Measurements from ENCODE around the gene FOXI1.

Gene FOXI1

DNA sequence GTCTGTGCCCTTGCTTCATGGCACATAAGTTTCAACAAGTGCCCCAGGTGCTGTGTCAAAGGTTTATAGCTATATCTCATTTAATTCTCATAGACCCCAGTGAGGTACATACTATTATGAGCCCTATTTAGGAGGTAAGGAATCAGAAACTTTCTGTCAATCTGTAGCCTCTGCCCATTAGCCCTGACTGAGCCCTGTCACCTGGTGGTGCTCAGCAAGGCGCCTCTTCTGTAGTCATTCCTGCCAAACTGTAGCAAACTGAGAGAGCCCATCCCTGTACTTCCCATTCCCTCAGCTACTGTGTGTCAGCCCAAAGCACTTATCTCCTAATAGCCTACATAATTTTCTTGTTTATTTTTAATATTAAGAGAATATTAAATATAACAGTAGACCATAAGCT, 46.5 kb upstream of the FOXI1 start:
- Histone ChIP-seq H3K9ac (ENCODE audit: low read length) (no peak overlapping the region), H3K36me3 (ENCODE audit: insufficient read depth, low read length) (peaks cover 83% of the 10 kb centered on the region), H3K9me2 (ENCODE audit: low read depth, low read length) (no peaks in the 10 kb centered on the region), H4K20me1 (ENCODE audit: insufficient read depth, low read length) (no peaks in the 10 kb centered on the region), H3K9me3 (ENCODE audit: low read length) (peaks cover 2% of the 10 kb centered on the region; the same call in 1 of the 2 replicates), H3K27ac (ENCODE audit: low read depth, low read length, poor library complexity, severe bottlenecking) (no peak overlapping the region), H3K4me1 (ENCODE audit: insufficient read depth, low read length, severe bottlenecking) (no peaks in the 10 kb centered on the region), H3K4me3 (ENCODE audit: low read depth, low read length, poor library complexity, severe bottlenecking) (no peak overlapping the region), H3K27me3 (ENCODE audit: insufficient read depth, low read length) (no peaks in the 10 kb centered on the region), H3K4me2 (ENCODE audit: low read length) (no peak overlapping the region), H2AFZ (ENCODE audit: low read length) (no peak overlapping the region), H3F3A (ENCODE audit: insufficient read depth, low read length) (no peaks in the 10 kb centered on the region), H3K79me2 (ENCODE audit: insufficient read depth, low read length) (no peaks in the 10 kb centered on the region)
- TF ChIP-seq EZH2 (IDR thresholded peaks at IDR 0.05; ENCODE audit: borderline replicate concordance, low read length), result no peak
- TF ChIP-seq, protein P1, sequence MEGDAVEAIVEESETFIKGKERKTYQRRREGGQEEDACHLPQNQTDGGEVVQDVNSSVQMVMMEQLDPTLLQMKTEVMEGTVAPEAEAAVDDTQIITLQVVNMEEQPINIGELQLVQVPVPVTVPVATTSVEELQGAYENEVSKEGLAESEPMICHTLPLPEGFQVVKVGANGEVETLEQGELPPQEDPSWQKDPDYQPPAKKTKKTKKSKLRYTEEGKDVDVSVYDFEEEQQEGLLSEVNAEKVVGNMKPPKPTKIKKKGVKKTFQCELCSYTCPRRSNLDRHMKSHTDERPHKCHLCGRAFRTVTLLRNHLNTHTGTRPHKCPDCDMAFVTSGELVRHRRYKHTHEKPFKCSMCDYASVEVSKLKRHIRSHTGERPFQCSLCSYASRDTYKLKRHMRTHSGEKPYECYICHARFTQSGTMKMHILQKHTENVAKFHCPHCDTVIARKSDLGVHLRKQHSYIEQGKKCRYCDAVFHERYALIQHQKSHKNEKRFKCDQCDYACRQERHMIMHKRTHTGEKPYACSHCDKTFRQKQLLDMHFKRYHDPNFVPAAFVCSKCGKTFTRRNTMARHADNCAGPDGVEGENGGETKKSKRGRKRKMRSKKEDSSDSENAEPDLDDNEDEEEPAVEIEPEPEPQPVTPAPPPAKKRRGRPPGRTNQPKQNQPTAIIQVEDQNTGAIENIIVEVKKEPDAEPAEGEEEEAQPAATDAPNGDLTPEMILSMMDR (IDR thresholded peaks at IDR 0.05; ENCODE audit: low read length), result no peak

DNA sequence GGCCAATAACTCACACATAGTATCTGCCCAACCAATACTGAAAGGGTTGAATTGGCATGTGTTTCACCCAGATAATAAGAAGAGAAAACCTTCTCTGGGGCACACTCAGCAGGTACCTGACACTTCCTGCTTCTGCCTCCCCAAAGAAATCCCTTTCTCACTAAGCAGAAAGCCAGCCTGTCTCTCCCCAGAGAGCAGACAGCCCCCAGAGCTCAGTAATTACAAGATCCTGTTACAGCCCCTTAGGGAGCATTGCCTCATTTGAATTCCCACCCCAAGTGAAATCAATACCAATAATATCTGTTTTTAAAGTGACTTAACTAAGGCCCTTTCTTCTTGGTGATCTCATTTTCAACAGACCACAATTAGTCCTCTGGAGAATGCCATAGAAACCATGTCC, 38.5 kb upstream of the FOXI1 start:
- Histone ChIP-seq H4K20me1 (ENCODE audit: insufficient read depth, low read length) (no peaks in the 10 kb centered on the region), H3K79me2 (ENCODE audit: insufficient read depth, low read length) (no peaks in the 10 kb centered on the region), H3K9me2 (ENCODE audit: low read depth, low read length) (no peaks in the 10 kb centered on the region), H2AFZ (ENCODE audit: low read length) (no peak overlapping the region), H3K9me3 (ENCODE audit: low read length) (no peaks in the 10 kb centered on the region), H3K4me1 (ENCODE audit: insufficient read depth, low read length, severe bottlenecking) (no peaks in the 10 kb centered on the region), H3F3A (ENCODE audit: insufficient read depth, low read length) (no peaks in the 10 kb centered on the region), H3K27ac (ENCODE audit: low read depth, low read length, poor library complexity, severe bottlenecking) (no peak overlapping the region), H3K4me2 (ENCODE audit: low read length) (no peak overlapping the region), H3K4me3 (ENCODE audit: low read depth, low read length, poor library complexity, severe bottlenecking) (no peak overlapping the region), H3K27me3 (ENCODE audit: insufficient read depth, low read length) (no peaks in the 10 kb centered on the region), H3K36me3 (ENCODE audit: insufficient read depth, low read length) (peaks cover 63% of the 10 kb centered on the region), H3K9ac (ENCODE audit: low read length) (no peak overlapping the region)
- no peak for TF ChIP-seq EZH2 (IDR thresholded peaks at IDR 0.05; ENCODE audit: borderline replicate concordance, low read length)

DNA sequence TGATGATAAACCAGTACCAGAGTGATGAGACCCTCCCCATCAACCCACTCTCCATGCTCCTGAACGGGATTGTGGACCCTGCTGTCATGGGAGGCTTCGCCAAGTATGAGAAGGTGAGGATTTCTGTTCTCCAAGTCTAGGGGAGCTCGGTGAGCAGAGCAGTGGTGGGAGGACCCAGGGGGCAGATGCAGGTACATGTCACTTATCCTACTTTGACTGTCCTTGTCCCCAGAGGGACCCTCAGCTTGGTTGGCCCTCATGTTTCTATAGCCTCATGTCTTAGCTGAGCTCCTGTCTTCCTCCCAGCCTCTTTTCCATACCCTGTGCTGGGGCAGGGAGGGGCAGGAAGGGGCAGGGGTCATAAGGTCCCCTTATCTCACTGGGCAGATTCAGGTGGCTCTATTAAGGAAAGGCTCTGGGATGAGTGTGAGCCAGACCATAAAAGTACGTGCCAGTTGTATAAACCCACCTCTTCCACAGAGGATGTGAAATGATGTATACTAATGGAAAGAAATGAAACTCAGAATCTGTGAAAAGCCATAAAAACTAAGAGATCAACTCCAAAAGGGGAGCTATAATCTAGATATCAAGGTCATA, 38.0 kb upstream of the FOXI1 start:
- no peak overlapping the region for H3K9ac ChIP-seq (ENCODE audit: low read length)
- TF ChIP-seq EZH2 (IDR thresholded peaks at IDR 0.05; ENCODE audit: borderline replicate concordance, low read length), result no peak
- TF ChIP-seq, protein P1 (IDR thresholded peaks at IDR 0.05; ENCODE audit: low read length), result no peak
- no peaks in the 10 kb centered on the region for H4K20me1 ChIP-seq (ENCODE audit: insufficient read depth, low read length)
- H2AFZ ChIP-seq (ENCODE audit: low read length), result no peak overlapping the region
- H3K79me2 ChIP-seq (ENCODE audit: insufficient read depth, low read length), result no peaks in the 10 kb centered on the region
- H3K4me3 ChIP-seq (ENCODE audit: low read depth, low read length, poor library complexity, severe bottlenecking), result no peak overlapping the region
- no peak overlapping the region for H3K4me2 ChIP-seq (ENCODE audit: low read length)
- no peak overlapping the region for H3K27ac ChIP-seq (ENCODE audit: low read depth, low read length, poor library complexity, severe bottlenecking)
- H3K9me3 ChIP-seq (ENCODE audit: low read length), result no peaks in the 10 kb centered on the region
- peaks cover 58% of the 10 kb centered on the region for H3K36me3 ChIP-seq (ENCODE audit: insufficient read depth, low read length)
- H3K4me1 ChIP-seq (ENCODE audit: insufficient read depth, low read length, severe bottlenecking), result no peaks in the 10 kb centered on the region
- no peaks in the 10 kb centered on the region for H3K27me3 ChIP-seq (ENCODE audit: insufficient read depth, low read length)
- no peaks in the 10 kb centered on the region for H3K9me2 ChIP-seq (ENCODE audit: low read depth, low read length)
- no peaks in the 10 kb centered on the region for H3F3A ChIP-seq (ENCODE audit: insufficient read depth, low read length)

DNA sequence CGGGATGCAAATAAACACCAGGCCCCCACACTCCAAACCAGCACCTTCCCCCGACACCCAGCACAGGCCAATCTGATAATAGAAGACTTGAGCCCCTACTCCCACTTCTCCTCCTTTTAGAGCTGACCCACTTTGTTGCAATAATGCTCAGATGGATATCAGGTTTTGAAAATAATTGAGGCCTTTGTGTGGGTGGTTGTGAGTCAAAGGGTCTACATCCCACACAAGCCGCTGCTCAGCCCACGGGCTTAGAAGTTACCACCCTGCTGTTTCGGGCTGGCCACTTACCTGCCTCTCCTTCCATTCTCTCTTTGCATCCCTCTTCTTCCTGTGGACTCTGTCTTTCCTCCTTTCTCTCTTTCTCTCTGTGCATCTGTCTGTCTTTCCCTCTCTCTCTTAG, 36.2 kb upstream of the FOXI1 start:
- Histone ChIP-seq H3K36me3 (ENCODE audit: insufficient read depth, low read length) (peaks cover 43% of the 10 kb centered on the region), H4K20me1 (ENCODE audit: insufficient read depth, low read length) (no peaks in the 10 kb centered on the region), H3K9me2 (ENCODE audit: low read depth, low read length) (no peaks in the 10 kb centered on the region), H3K79me2 (ENCODE audit: insufficient read depth, low read length) (no peaks in the 10 kb centered on the region), H3K9ac (ENCODE audit: low read length) (no peak overlapping the region), H3K4me3 (ENCODE audit: low read depth, low read length, poor library complexity, severe bottlenecking) (no peak overlapping the region), H2AFZ (ENCODE audit: low read length) (no peak overlapping the region), H3K27ac (ENCODE audit: low read depth, low read length, poor library complexity, severe bottlenecking) (no peak overlapping the region), H3K4me2 (ENCODE audit: low read length) (no peak overlapping the region), H3K4me1 (ENCODE audit: insufficient read depth, low read length, severe bottlenecking) (no peaks in the 10 kb centered on the region), H3K27me3 (ENCODE audit: insufficient read depth, low read length) (no peaks in the 10 kb centered on the region), H3F3A (ENCODE audit: insufficient read depth, low read length) (no peaks in the 10 kb centered on the region), H3K9me3 (ENCODE audit: low read length) (no peaks in the 10 kb centered on the region)
- TF ChIP-seq, protein P1 (IDR thresholded peaks at IDR 0.05; ENCODE audit: low read length), result no peak
- no peak for TF ChIP-seq EZH2 (IDR thresholded peaks at IDR 0.05; ENCODE audit: borderline replicate concordance, low read length)

Data from OCI-LY1 (cell line).